Endothelial cell of umbilical vein (primary cell): ENCODE data around the gene EIF2B1. TPM values are rescaled to one million over a fixed set of nuclear protein-coding genes. Genes with fewer than 3 reads are reported as not detected.

Experiments used
- BruUV-seq: library from RNA; stranded (reverse); fragments of 400-500 nt; replicated peaks from 2 replicates; lab custom pipeline; 2021; lab: Mats Ljungman, UMichigan
- CTCF ChIA-PET: fragments of 300-600, 350-600 bp; sonication (Branson Sonifier 250); formaldehyde crosslinking; loops from one replicate; lab custom pipeline; 2021; ENCODE audit warnings: antibody characterized with exemption, inconsistent platforms; lab: Charles Lee
- POLR2A ChIA-PET: fragments of 300-600, 350-600 bp; sonication (Branson Sonifier 250); formaldehyde crosslinking; loops from one replicate; lab custom pipeline; 2021; ENCODE audit warnings: antibody characterized with exemption, inconsistent platforms; lab: Charles Lee
- DNase-seq: peaks from one replicate; pipeline ENCODE4 v3.0.0-alpha.2; 2011; ENCODE audit warnings: low read depth, low spot score
- FAIRE-seq: peaks from 2 replicates; lab custom pipeline; 2011; peaks lifted over from hg19 to GRCh38; lab: Jason Lieb, UNC
- H2AFZ ChIP-seq: 2 replicates; pipeline ENCODE4 v1.6.0; 2012; ENCODE audit warnings: low read depth, low read length, control low read depth, inconsistent platforms
- H3K27ac ChIP-seq: 2 replicates; pipeline ENCODE4 v1.5.1; 2011; ENCODE audit warnings: low read depth, mild to moderate bottlenecking, control low read depth, low read length, moderate library complexity; ENCODE audit not compliant: insufficient read depth
- H3K27me3 ChIP-seq, 2 experiments: 2 replicates each; pipeline versions ENCODE4 v1.6.0 to v1.6.1; 2011; ENCODE audit warnings: low read length in 2 of 2, mixed read lengths in 1 of 2; ENCODE audit not compliant: control insufficient read depth in 2 of 2, insufficient read depth in 2 of 2
- H3K36me3 ChIP-seq, 2 experiments: 2 replicates in 1 of 2; 3 replicates in 1 of 2; pipeline ENCODE4 v1.5.1; 2011; ENCODE audit warnings: low read length in 2 of 2, mild to moderate bottlenecking in 1 of 2, moderate library complexity in 1 of 2; ENCODE audit not compliant: control insufficient read depth in 2 of 2, insufficient read depth in 2 of 2; ENCODE audit errors: extremely low read depth in 1 of 2
- H3K4me1 ChIP-seq: 3 replicates; pipeline ENCODE4 v1.5.1; 2011; ENCODE audit warnings: mild to moderate bottlenecking, low read length; ENCODE audit not compliant: control insufficient read depth, insufficient read depth; ENCODE audit errors: extremely low read depth
- H3K4me2 ChIP-seq: 2 replicates; pipeline ENCODE4 v1.6.1; 2011; ENCODE audit warnings: low read length, control low read depth, mixed read lengths; ENCODE audit not compliant: insufficient read depth
- H3K4me3 ChIP-seq, 3 experiments: fragments of 200-600 bp in 1 of 3; sonication (generic), shearing (Covaris generic) in 1 of 3; replicated peaks in 1 of 3; 2 replicates each; pipeline ENCODE4 v1.5.1; 2011 to 2016; ENCODE audit warnings: control low read depth in 3 of 3, low read length in 3 of 3, mild to moderate bottlenecking in 2 of 3, inconsistent platforms in 1 of 3, low read depth in 1 of 3, moderate library complexity in 1 of 3; ENCODE audit not compliant: insufficient read depth in 1 of 3
- H3K79me2 ChIP-seq: 2 replicates; pipeline ENCODE4 v1.6.0; 2012; ENCODE audit warnings: low read length, inconsistent platforms; ENCODE audit not compliant: control insufficient read depth, insufficient read depth
- H3K9ac ChIP-seq: replicated peaks from 2 replicates; pipeline ENCODE3; 2011; ENCODE audit warnings: low read length, control low read depth; ENCODE audit not compliant: insufficient read depth; ENCODE audit errors: extremely low read depth
- H3K9me1 ChIP-seq: replicated peaks from 3 replicates; pipeline ENCODE4 v1.6.0; 2011; ENCODE audit warnings: mild to moderate bottlenecking, low read length; ENCODE audit not compliant: control insufficient read depth, insufficient read depth; ENCODE audit errors: extremely low read depth
- H3K9me3 ChIP-seq: replicated peaks from 2 replicates; pipeline ENCODE4 v1.5.1; 2012; ENCODE audit warnings: low read length, inconsistent platforms; ENCODE audit not compliant: control insufficient read depth, insufficient read depth
- H4K20me1 ChIP-seq: replicated peaks from 2 replicates; pipeline ENCODE3; 2011; ENCODE audit warnings: mild to moderate bottlenecking, low read length; ENCODE audit not compliant: control insufficient read depth, insufficient read depth; ENCODE audit errors: extremely low read depth
- CTCF ChIP-seq, 2 donors: IDR thresholded peaks; 1 replicate in 1 of 2; 2 replicates in 1 of 2; pipeline ENCODE4 v1.5.1; 2011; ENCODE audit warnings: low read length in 2 of 2, mild to moderate bottlenecking in 2 of 2, moderate library complexity in 2 of 2, control low read depth in 1 of 2, inconsistent platforms in 1 of 2, low read depth in 1 of 2; ENCODE audit not compliant: insufficient read depth in 1 of 2; ENCODE audit errors: extremely low read depth in 1 of 2
- EZH2 ChIP-seq: IDR thresholded peaks from 2 replicates; pipeline ENCODE4 v1.6.1; 2012; ENCODE audit warnings: borderline replicate concordance, low read depth, mild to moderate bottlenecking, moderate library complexity, low read length, inconsistent platforms; ENCODE audit not compliant: severe bottlenecking
- FOS ChIP-seq: IDR thresholded peaks from 2 replicates; pipeline ENCODE4 v1.6.1; 2011; ENCODE audit warnings: mild to moderate bottlenecking, low read length, moderate library complexity, borderline replicate concordance; ENCODE audit not compliant: insufficient read depth
- GATA2 ChIP-seq: IDR thresholded peaks from 2 replicates; pipeline ENCODE4 v1.7.0; 2011; ENCODE audit warnings: low read depth, mild to moderate bottlenecking, moderate library complexity, mixed read lengths, low read length; ENCODE audit not compliant: insufficient read length, insufficient read depth
- JUN ChIP-seq: IDR thresholded peaks from 2 replicates; pipeline ENCODE4 v1.6.1; 2011; ENCODE audit warnings: borderline replicate concordance, low read depth; ENCODE audit not compliant: insufficient read length, insufficient read depth
- MAX ChIP-seq: IDR thresholded peaks from 2 replicates; pipeline ENCODE4 v1.6.1; 2011; ENCODE audit not compliant: insufficient read depth, insufficient read length
- MYC ChIP-seq: IDR thresholded peaks from one replicate; pipeline ENCODE4 v1.6.1; 2011; ENCODE audit warnings: mild to moderate bottlenecking, low read depth, low read length
- POLR2A ChIP-seq: IDR thresholded peaks from 2 replicates; pipeline ENCODE4 v1.6.1; 2012; ENCODE audit warnings: low read depth, mild to moderate bottlenecking, control low read depth, low read length
- POLR2AphosphoS5 ChIP-seq: IDR thresholded peaks from 2 replicates; pipeline ENCODE4 v1.6.1; 2012; ENCODE audit warnings: low read depth, mild to moderate bottlenecking, control low read depth, low read length, moderate library complexity; ENCODE audit not compliant: insufficient read depth
- dilution Hi-C: fragments of 300-500 bp; cut with MboI; formaldehyde crosslinking; loops from one replicate; pipeline ENCODE4 v1.15.0; 2019; ENCODE audit warnings: low sequenced_read_pairs; ENCODE audit not compliant: extremely low pct_ligation_motif_present
- intact Hi-C: fragments of 100-400 bp; cut with micrococcal nuclease; formaldehyde crosslinking; loops from one replicate; pipeline ENCODE4 v1.10.0; 2022
- polyA plus RNA-seq, 4 experiments: library from polyadenylated mRNA; depleted of rRNA in 3 of 4; stranded (reverse) in 3 of 4; unstranded in 1 of 4; fragments of >200 nt; gene quantifications; 2 replicates each; pipeline versions ENCODE4 v1.2.1 to v1.2.3, GENCODE V29; 2011 to 2012; ENCODE audit warnings: missing spikeins in 1 of 4
- total RNA-seq: library from RNA; stranded (reverse); gene quantifications from 2 replicates; pipeline ENCODE4 v1.2.3, GENCODE V29; 2021

EIF2B1 gene
- total and polyA plus RNA-seq, 2 donors (not counting 3 experiments of a cell fraction or from before 2014, with no cell fraction given): 32.6 to 61.8 TPM

GRCh38 chr12:123645878-123646277, 12.4 kb upstream of the EIF2B1 start:
- Histone ChIP-seq H3K4me1 (no peaks in the 10 kb centered on the region), H3K36me3 (peaks cover 10 to 14% of the 10 kb centered on the region in 2 experiments), H3K9me1 (no peaks in the 10 kb centered on the region), H3K4me2 (no peak overlapping the region), H3K9me3 (no peaks in the 10 kb centered on the region), H4K20me1 (no peaks in the 10 kb centered on the region), H3K9ac (no peak overlapping the region), H3K79me2 (no peaks in the 10 kb centered on the region), H2AFZ (no peak overlapping the region), H3K27ac (no peak overlapping the region), H3K27me3 (no peaks in the 10 kb centered on the region), H3K4me3 (no peak overlapping the region)
- CTCF ChIA-PET: no interaction called here
- TF ChIP-seq POLR2AphosphoS5 (no peak), FOS (no peak), MAX (no peak), POLR2A (no peak), JUN (no peak), GATA2 (no peak), EZH2 (no peak)
- dilution Hi-C loops: no loop called here
- POLR2A ChIA-PET: no interaction called here
- intact Hi-C loops: no loop called here
- no TSS peak for BruUV-seq
- FAIRE-seq (no peak), DNase-seq (no peak)

- CTCF ChIA-PET: no interaction called here
Observed at GRCh38 chr12:123645380-123645779, 11.9 kb upstream of the EIF2B1 start.

More at GRCh38 chr12:123645380-123645779, 11.9 kb upstream of the EIF2B1 start:
- H3K4me1 ChIP-seq: no peaks in the 10 kb centered on the region
- no peak for TF ChIP-seq FOS
- no peak for TF ChIP-seq POLR2AphosphoS5
- TF ChIP-seq MAX: no peak
- TF ChIP-seq CTCF (IDR thresholded peaks at IDR 0.05; ENCODE audit: extremely low read depth in 1 of 2, insufficient read depth in 1 of 2, low read depth in 1 of 2, low read length in 2 of 2): no peak
- no peak for TF ChIP-seq EZH2
- no peak for TF ChIP-seq JUN
- no peak for TF ChIP-seq GATA2
- no peak for TF ChIP-seq POLR2A
- TF ChIP-seq MYC: no peak
- intact Hi-C loops (no loop called here), dilution Hi-C loops (no loop called here)
- no peaks in the 10 kb centered on the region for H3K9me1 ChIP-seq
- DNase-seq (no peak), FAIRE-seq (no peak)
- H3K4me2 ChIP-seq: no peak overlapping the region
- H3K9me3 ChIP-seq: no peaks in the 10 kb centered on the region
- POLR2A ChIA-PET: no interaction called here
- H3K36me3 ChIP-seq: peaks cover 7 to 14% of the 10 kb centered on the region in 2 experiments
- no peak overlapping the region for H2AFZ ChIP-seq
- H3K27ac ChIP-seq: no peak overlapping the region
- BruUV-seq: no TSS peak
- H3K9ac ChIP-seq: no peak overlapping the region
- H3K4me3 ChIP-seq: no peak overlapping the region
- no peaks in the 10 kb centered on the region for H3K79me2 ChIP-seq
- no peaks in the 10 kb centered on the region for H4K20me1 ChIP-seq
- H3K27me3 ChIP-seq: no peaks in the 10 kb centered on the region
